ENCODE data around the gene BRSK1. TPM values are rescaled to one million over a fixed set of nuclear protein-coding genes. Genes with fewer than 3 reads are reported as not detected.
A peak's percentile ranks its signal among the peaks of the same experiment; 100 is the strongest.

BRSK1 gene
- total RNA-seq, 4 donors from 2014 or later = 0.68 to 2.3 (median 1.6) TPM

- 67% methylated on average over 18 of the region's 23 CpGs for WGBS
- Histone ChIP-seq H3K9me3 (no peaks in the 10 kb centered on the region), H3K4me3 (peak overlapping the region; percentile 39), H3K27ac (peak overlapping the region; percentile 49), H3K4me1 (peaks cover 74% of the 10 kb centered on the region), H3K27me3 (no peaks in the 10 kb centered on the region), H3K36me3 (no peaks in the 10 kb centered on the region)
- TF ChIP-seq POLR2AphosphoS5 (IDR thresholded peaks at IDR 0.05) = no peak
- no peak for TF ChIP-seq POLR2A (IDR thresholded peaks at IDR 0.05)
- no peak for TF ChIP-seq CTCF (IDR thresholded peaks at IDR 0.05)
- TF ChIP-seq EP300 (IDR thresholded peaks at IDR 0.05) = no peak
- DNase-seq (ENCODE audit: low spot score in 2 of 2) = peak in 1 of 2 donors; percentile 69
Observed at GRCh38 chr19:55253842-55254624, 29.8 kb upstream of the BRSK1 start.

- H3K36me3 ChIP-seq = no peaks in the 10 kb centered on the region
- peak overlapping the region; percentile 39 for H3K4me3 ChIP-seq
- DNase-seq (ENCODE audit: low spot score in 2 of 2) = no peak
- TF ChIP-seq EP300 (IDR thresholded peaks at IDR 0.05) (no peak), CTCF (IDR thresholded peaks at IDR 0.05) (no peak), POLR2A (IDR thresholded peaks at IDR 0.05) (no peak), POLR2AphosphoS5 (IDR thresholded peaks at IDR 0.05) (no peak)
- no peaks in the 10 kb centered on the region for H3K27me3 ChIP-seq
- H3K27ac ChIP-seq = peak overlapping the region; percentile 49
- H3K4me1 ChIP-seq = peaks cover 71% of the 10 kb centered on the region
- H3K9me3 ChIP-seq = no peaks in the 10 kb centered on the region
- WGBS = 74% methylated on average over 4 of the region's 6 CpGs
Observed at GRCh38 chr19:55254625-55254977, 29.2 kb upstream of the BRSK1 start.

- H3K4me3 ChIP-seq = peak overlapping the region; percentile 96
- 55% methylated on average over 17 of the region's 17 CpGs for WGBS
- peak overlapping the region; percentile 24 for H3K27ac ChIP-seq
- TF ChIP-seq CTCF (IDR thresholded peaks at IDR 0.05) (no peak), POLR2AphosphoS5 (IDR thresholded peaks at IDR 0.05) (no peak), POLR2A (IDR thresholded peaks at IDR 0.05) (no peak), EP300 (IDR thresholded peaks at IDR 0.05) (no peak)
- H3K36me3 ChIP-seq = no peaks in the 10 kb centered on the region
- DNase-seq (ENCODE audit: low spot score in 2 of 2) = peak in 1 of 2 donors; percentile 59
- no peaks in the 10 kb centered on the region for H3K27me3 ChIP-seq
- peaks cover 72% of the 10 kb centered on the region for H3K4me1 ChIP-seq
- no peaks in the 10 kb centered on the region for H3K9me3 ChIP-seq
Observed at GRCh38 chr19:55255618-55256423, 28.0 kb upstream of the BRSK1 start.

GRCh38 chr19:55256562-55257460 is 27.0 kb upstream of the BRSK1 start:
- H3K4me1 ChIP-seq = peaks cover 62% of the 10 kb centered on the region
- H3K27ac ChIP-seq = no peak overlapping the region
- 37% methylated on average over 22 of the region's 22 CpGs for WGBS
- peak overlapping the region; percentile 96 for H3K4me3 ChIP-seq
- no peak for DNase-seq (ENCODE audit: low spot score in 2 of 2)
- H3K27me3 ChIP-seq = no peaks in the 10 kb centered on the region
- no peaks in the 10 kb centered on the region for H3K9me3 ChIP-seq
- TF ChIP-seq CTCF (IDR thresholded peaks at IDR 0.05) (no peak), EP300 (IDR thresholded peaks at IDR 0.05) (no peak), POLR2A (IDR thresholded peaks at IDR 0.05) (no peak), POLR2AphosphoS5 (IDR thresholded peaks at IDR 0.05) (no peak)
- H3K36me3 ChIP-seq = no peaks in the 10 kb centered on the region
